ENCODE data around the gene S1PR3. TPM values are rescaled to one million over a fixed set of nuclear protein-coding genes. Genes with fewer than 3 reads are reported as not detected.

The S1PR3 gene
- total RNA-seq, 1 donor: 31.1 TPM

- no peak for DNase-seq (ENCODE audit: low read depth)
- H3K4me3 ChIP-seq (ENCODE audit: low read depth, low read length): no peak overlapping the region
- TF ChIP-seq CTCF (IDR thresholded peaks at IDR 0.05; ENCODE audit: insufficient read depth, low read length): no peak
Measured at GRCh38 chr9:88954066-88954465, 37.2 kb upstream of the S1PR3 start.

GRCh38 chr9:88957526-88957925, 33.7 kb upstream of the S1PR3 start:
- no peak for DNase-seq (ENCODE audit: low read depth)
- no peak for TF ChIP-seq CTCF (IDR thresholded peaks at IDR 0.05; ENCODE audit: insufficient read depth, low read length)
- H3K4me3 ChIP-seq (ENCODE audit: low read depth, low read length): no peak overlapping the region

GRCh38 chr9:88959727-88960469, 31.4 kb upstream of the S1PR3 start:
- H3K4me3 ChIP-seq (ENCODE audit: low read depth, low read length): no peak overlapping the region
- DNase-seq (ENCODE audit: low read depth): no peak
- TF ChIP-seq CTCF (IDR thresholded peaks at IDR 0.05; ENCODE audit: insufficient read depth, low read length): no peak

GRCh38 chr9:88960632-88961031, 30.6 kb upstream of the S1PR3 start:
- no peak overlapping the region for H3K4me3 ChIP-seq (ENCODE audit: low read depth, low read length)
- TF ChIP-seq CTCF (IDR thresholded peaks at IDR 0.05; ENCODE audit: insufficient read depth, low read length): no peak
- no peak for DNase-seq (ENCODE audit: low read depth)

- TF ChIP-seq CTCF (IDR thresholded peaks at IDR 0.05; ENCODE audit: insufficient read depth, low read length): no peak
- no peak for DNase-seq (ENCODE audit: low read depth)
- H3K4me3 ChIP-seq (ENCODE audit: low read depth, low read length): no peak overlapping the region
Measured at GRCh38 chr9:88965473-88965872, 25.8 kb upstream of the S1PR3 start.

GRCh38 chr9:88966894-88967676, 24.2 kb upstream of the S1PR3 start:
- no peak overlapping the region for H3K4me3 ChIP-seq (ENCODE audit: low read depth, low read length)
- DNase-seq (ENCODE audit: low read depth): no peak
- TF ChIP-seq CTCF (IDR thresholded peaks at IDR 0.05; ENCODE audit: insufficient read depth, low read length): no peak

Measured in fibroblast of the aortic adventitia (primary cell).